ENCODE results near the gene CFAP221.

The CFAP221 gene

GRCh38 chr2:119513832-119514231, 30.4 kb upstream of the CFAP221 start:
- TF ChIP-seq CTCF (IDR thresholded peaks at IDR 0.05; ENCODE audit: control extremely low read depth, extremely low read depth, low read depth, missing control alignments), result no peak
- ChIA-PET CTCF (no interaction called here), POLR2A (no interaction called here)
- DNase-seq (ENCODE audit: extremely low spot score), result no peak

DNA sequence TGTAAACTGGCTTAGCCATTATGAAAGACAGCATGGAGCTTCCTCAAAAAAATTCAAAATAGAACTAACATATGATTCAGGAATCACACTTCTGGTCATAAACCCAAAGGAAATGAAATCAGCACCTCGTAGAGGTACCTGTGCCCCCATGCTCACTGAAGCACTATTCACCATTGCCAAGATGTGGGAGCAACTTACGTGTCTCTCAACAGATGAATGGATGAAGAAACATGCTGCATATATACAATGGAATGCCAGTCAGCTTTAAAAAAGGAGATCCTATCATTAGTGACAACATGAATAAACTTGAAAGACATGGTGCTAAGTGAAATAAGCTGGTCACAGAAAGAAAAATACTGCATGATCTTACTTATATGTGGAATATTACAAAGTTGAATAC, 28.1 kb upstream of the CFAP221 start:
- DNase-seq (ENCODE audit: extremely low spot score), result no peak
- ChIA-PET POLR2A (no interaction called here), CTCF (interaction anchor here (0.6 to 2.2 kb wide), 6 partner anchors 17 to 155 kb away, joined by 3 to 7 read pairs (median 3); no protein-coding TSS in a partner anchor)
- TF ChIP-seq CTCF (IDR thresholded peaks at IDR 0.05; ENCODE audit: control extremely low read depth, extremely low read depth, low read depth, missing control alignments), result no peak

GRCh38 chr2:119517433-119517832, 26.8 kb upstream of the CFAP221 start:
- TF ChIP-seq CTCF (IDR thresholded peaks at IDR 0.05; ENCODE audit: control extremely low read depth, extremely low read depth, low read depth, missing control alignments), result peak; percentile 63

DNA sequence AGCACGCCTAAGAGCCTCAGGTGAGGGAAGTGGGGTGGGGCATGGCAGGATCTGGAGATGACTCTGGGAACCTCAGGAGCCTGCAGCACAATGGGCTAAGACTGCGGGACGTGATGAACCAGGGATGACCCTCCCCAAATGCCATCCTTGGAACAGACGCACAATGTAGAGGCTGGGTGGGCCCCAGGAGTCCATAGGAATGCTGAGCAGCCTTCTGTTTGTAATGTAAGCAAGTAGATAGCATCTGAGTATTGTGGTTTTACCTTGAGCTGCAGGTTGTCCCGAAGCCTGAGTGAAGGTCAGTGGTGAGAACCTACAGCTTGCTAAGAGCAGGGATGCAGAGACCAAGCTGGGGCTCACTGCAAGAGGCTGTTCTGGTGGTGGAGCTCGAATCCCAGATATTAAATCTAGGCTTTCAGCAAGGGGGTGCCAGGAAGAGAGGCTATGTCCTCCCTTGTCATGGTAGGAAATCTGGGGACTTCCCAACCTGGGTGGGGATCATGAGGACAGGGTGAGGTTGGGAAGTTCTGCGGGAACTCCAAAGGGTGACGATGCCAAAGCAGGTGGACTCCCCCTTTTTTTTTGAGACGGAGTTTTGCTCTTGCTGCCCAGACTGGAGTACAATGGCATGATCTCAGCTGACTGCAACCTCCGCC, 25.7 kb upstream of the CFAP221 start:
- DNase-seq (ENCODE audit: extremely low spot score), result no peak
- ChIA-PET CTCF (interaction anchor here (1.5 to 2.0 kb wide), 4 partner anchors 14 to 657 kb away, joined by 3 to 7 read pairs (median 4); no protein-coding TSS in a partner anchor), POLR2A (no interaction called here)
- TF ChIP-seq CTCF (IDR thresholded peaks at IDR 0.05; ENCODE audit: control extremely low read depth, extremely low read depth, low read depth, missing control alignments), result no peak

More at GRCh38 chr2:119517433-119517832, 26.8 kb upstream of the CFAP221 start:
- DNase-seq (ENCODE audit: extremely low spot score), result peak; percentile 77
- ChIA-PET POLR2A (no interaction called here), CTCF (interaction anchor here (0.8 to 2.2 kb wide), 12 partner anchors 8 to 701 kb away, joined by 3 to 8 read pairs (median 5); no protein-coding TSS in a partner anchor)

GRCh38 chr2:119519057-119519408, 25.2 kb upstream of the CFAP221 start:
- CTCF ChIA-PET, result interaction anchor here (1.8 kb wide), 2 partner anchors 36 to 43 kb away, joined by 4 to 5 read pairs; no protein-coding TSS in a partner anchor
- POLR2A ChIA-PET, result no interaction called here
- TF ChIP-seq CTCF (IDR thresholded peaks at IDR 0.05; ENCODE audit: control extremely low read depth, extremely low read depth, low read depth, missing control alignments), result no peak
- no peak for DNase-seq (ENCODE audit: extremely low spot score)

- POLR2A ChIA-PET, result no interaction called here
- CTCF ChIA-PET, result no interaction called here
Measured at GRCh38 chr2:119520696-119521432, 23.4 kb upstream of the CFAP221 start.

More at GRCh38 chr2:119520696-119521432, 23.4 kb upstream of the CFAP221 start:
- DNase-seq (ENCODE audit: extremely low spot score), result no peak
- no peak for TF ChIP-seq CTCF (IDR thresholded peaks at IDR 0.05; ENCODE audit: control extremely low read depth, extremely low read depth, low read depth, missing control alignments)
